ENCODE measurements around the gene DNAJB1.
"Not testable (repeated sequence)": the region's sequence is repeated elsewhere in the genome, so short reads cannot be mapped to it uniquely, and the experiment has no call there.

Gene DNAJB1

DNA sequence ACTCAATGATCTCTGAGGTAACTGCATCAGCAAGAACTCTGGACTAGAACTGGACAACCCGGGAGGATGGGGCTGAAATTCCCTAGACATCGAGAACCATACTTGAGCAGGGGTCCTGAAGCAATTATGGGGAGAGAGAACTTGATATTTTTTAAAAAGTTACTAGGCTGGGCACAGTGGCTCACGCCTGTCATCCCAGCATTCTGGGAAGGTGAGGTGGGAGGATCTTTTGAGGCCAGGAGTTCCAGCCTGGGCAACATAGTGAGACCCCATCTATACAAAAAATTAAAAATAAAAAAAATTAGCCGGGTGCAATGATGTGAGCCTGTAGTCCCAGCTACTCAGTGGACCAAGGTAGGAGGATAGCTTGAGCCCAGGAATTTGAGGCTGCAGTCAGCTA, 2.3 kb upstream of the DNAJB1 start:
- no peak for DNase-seq (ENCODE audit: low spot score)

DNA sequence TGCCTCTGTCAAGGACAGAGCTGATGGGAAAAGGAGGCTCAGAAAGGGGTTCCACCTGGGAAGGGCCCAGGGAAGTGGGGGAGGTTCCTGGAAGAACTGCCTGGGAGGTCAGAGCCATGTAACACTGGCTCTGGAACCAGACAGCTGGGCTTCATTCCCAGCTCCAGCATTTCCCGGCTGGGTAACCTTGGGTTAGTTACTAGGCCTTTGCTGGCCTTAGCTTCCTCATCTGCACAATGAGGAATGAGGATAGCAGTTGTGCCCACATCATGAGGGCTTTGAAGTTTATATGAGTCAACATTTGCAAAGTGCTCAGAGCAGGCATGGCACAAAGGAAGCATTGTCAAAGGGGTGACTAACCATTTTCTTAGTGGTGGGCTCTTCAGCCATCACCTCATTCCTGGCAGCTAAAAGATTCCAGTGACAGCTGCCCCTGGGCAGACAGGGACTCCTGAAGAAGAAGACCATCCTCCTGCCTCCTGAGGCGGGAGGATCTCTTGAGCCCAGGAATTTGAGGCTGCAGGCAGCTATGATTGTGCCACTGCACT, 1.7 kb upstream of the DNAJB1 start:
- DNase-seq (ENCODE audit: low spot score) = no peak

DNA sequence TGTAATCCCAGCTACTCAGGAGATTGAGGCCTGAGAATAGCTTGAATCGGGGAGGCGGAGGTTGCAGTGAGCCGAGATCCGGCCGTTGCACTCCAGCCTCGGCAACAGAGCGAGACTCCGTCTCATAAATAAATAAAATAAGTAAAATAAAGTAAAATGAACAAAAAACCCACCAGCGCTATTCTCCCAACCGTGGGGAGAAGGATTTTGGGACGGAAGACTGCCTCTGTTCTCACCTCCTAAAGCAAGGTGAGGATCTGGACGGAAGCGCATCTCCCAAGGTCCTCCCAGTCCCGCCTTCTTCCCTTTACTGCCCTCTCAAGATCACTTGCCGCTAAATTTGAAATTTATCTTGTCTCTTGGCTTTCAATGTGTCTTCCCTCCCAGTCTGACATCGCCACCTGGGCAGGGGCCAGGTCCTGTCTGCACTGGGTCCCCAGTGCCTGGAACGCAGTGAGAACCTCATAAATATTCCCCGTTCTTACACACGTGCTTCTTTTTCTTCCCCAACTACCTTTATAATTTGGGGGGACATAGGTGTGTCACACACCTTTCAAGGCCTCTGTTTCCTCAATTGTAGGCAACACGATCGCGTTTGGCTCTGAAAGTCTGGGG, 1.2 kb upstream of the DNAJB1 start:
- no peak for DNase-seq (ENCODE audit: low spot score)

DNA sequence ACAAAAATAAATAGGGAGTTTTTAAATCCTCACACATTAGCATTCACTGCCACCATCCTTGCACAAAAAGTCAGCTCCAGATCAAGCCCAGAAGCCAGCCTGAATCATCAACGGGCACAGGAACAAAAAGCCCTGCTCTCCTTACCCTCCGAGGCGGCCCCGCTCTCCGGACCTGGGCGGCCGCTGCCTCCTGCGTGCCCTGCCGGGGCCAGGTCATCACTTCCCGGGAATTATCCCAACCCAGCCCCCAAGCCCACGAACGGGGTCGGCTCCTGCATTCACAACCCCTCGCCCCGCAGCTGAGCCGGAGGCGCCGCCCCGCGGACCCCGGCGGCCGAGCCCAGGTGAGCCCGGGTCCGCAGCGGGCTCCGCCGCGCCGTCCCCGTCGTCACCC, 754 bp downstream of the DNAJB1 start:
- no peak for DNase-seq (ENCODE audit: low spot score)

DNA sequence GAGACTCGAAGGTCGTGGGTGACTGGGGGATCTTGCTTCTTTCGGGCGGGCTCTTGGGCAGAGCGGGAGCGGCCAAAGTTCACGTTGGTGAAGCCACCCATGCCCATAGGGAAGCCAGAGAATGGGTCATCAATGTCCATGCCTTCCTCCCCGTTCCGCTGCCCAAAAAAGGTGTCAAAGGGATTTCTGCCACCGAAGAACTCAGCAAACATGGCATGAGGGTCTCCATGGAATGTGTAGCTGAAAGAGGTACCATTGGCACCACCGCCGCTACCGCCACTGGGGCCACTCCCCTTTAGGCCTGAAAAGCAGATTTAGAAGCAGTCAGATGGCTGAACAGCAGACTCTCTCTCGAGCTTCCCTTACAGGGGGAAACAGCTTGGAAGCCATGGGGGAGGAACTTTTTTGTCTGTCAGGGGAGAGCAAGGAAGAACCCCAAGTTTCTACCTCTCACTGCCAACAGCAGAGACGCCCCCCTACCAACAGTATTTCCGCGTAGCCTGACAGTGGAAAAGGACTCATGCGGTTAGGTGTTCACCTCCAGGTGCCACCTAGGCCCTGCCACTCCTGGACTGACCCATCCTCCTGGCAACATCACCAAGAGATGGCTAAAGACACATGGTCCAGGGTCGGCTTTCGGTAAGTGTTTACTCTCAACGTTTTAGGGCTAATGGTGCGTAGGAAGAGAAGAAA, 1.3 kb downstream of the DNAJB1 start:
- DNase-seq (ENCODE audit: low spot score) = no peak

DNA sequence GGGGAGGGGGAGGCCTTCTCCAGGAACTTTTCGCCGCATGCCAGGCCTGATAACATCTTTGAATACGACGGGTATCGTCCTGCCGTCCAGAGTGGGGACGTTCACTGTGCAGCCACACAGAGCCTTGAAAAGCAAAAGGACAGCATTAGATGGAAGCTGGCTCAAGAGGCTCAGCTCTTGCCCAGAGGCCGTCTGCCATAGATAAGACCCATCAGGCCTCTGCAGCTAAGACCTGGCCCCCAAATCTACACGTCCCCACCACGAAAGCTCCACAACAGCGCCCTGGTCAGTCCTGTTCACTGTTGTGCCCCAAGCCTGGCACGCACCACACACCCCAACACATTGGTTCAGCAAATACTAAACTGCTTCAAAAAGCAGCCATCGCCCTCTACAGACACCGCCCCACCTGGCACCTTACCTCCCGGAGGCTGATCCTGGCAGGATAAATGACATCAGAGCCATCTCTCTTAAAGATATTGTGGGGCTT, 2.1 kb downstream of the DNAJB1 start:
- DNase-seq (ENCODE audit: low spot score) = no peak

DNA sequence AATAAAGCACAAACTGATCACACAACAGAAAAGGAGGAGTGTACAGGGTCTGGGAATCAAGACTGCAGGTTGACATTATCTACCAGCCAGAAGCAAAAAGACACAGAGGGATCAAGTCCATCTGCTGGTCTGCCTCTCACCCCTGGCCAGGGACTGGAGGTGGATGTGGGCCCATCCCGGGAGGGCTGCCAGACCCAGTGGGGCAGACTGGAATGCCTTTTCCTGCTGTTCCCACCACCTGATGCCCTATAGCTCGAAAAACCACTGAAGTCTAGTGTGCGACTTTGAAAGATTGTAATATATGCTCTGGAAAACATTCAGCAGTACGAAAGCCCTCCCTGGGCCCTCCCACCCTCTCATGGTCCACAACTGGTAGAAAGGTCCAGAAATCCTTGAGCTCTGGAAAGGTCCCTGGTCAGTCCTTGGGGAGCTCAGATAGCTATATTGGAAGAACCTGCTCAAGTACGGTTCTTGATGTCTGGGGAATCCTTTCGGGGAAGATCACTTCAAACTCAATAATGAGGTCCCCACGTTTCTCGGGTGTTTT, 2.6 kb downstream of the DNAJB1 start:
- DNase-seq (ENCODE audit: low spot score) = no peak

DNA sequence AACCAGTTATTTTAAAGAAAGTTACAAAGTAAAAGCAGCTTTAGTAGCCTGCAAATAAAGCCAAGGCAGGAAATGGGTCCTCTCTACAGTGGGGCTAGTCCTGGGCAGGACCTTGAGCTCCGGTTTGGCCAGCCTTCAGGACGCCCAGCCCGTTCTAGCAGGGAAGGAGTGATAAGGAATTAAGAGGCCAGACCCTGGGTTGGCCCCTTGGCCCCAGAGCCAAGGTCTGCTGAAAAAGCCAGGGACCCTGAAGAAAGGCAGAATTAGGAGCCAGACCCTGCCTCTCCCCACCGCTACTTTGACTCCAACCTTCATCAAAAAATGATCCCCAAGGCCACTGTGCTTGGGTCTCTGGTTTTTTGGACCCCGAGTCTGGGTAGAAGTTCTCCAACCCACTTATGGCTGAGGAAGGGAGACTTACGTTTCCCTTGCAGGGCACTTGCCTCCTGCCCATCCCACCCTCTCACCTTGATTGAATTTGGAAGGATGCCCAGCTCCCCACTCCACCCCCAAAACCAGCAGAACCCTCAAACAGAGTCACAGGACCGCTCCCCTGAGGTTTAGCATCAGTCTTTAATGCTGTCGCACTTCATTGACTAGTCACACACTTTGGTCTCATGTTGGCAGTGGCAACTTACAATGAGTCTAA, 3.9 kb downstream of the DNAJB1 start:
- no peak for DNase-seq (ENCODE audit: low spot score)

DNA sequence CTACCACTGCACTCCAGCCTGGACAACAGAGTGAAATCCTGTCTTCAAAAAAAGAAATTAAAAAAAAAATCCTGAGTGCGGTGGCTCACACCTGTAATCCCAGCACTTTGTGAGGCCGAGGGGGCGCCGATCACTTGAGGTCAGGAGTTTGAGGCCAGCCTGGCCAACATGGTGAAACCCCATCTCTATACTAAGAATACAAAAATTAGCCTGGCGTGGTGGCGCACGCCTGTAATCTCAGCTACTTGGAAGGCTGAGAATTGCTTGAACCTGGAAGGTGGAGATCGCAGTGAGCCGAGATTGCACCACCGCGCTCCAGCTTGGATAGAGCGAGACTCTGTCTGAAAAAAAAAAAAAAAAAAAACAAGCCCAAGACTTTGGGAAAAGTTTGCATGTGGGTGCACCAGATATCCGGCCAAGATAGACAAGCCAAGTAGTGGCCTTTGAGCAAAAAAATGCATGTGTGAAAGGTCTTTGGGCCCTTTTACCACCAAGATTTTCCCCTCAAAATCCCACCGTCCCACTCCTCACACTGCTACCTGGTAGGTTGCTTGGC, 5.7 kb downstream of the DNAJB1 start:
- DNase-seq (ENCODE audit: low spot score) = no peak

DNA sequence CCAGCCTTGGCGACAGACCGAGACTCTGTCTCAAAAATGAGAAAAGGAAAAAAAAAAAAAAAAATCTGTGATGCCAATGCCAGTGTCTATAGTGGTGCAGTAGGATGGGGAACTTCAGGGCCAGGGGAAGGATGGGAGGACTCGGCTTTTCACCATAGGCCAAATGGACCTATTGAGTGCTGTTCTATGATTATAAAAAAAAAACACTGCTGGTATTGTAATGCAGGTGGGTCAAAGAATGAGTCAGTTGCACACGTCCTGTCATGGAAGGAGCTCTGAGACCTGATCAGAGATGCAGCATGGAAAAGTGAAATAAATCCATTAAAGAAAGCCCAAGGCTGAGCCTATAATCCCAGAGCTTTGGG, 7.0 kb downstream of the DNAJB1 start:
- DNase-seq (ENCODE audit: low spot score) = no peak

DNA sequence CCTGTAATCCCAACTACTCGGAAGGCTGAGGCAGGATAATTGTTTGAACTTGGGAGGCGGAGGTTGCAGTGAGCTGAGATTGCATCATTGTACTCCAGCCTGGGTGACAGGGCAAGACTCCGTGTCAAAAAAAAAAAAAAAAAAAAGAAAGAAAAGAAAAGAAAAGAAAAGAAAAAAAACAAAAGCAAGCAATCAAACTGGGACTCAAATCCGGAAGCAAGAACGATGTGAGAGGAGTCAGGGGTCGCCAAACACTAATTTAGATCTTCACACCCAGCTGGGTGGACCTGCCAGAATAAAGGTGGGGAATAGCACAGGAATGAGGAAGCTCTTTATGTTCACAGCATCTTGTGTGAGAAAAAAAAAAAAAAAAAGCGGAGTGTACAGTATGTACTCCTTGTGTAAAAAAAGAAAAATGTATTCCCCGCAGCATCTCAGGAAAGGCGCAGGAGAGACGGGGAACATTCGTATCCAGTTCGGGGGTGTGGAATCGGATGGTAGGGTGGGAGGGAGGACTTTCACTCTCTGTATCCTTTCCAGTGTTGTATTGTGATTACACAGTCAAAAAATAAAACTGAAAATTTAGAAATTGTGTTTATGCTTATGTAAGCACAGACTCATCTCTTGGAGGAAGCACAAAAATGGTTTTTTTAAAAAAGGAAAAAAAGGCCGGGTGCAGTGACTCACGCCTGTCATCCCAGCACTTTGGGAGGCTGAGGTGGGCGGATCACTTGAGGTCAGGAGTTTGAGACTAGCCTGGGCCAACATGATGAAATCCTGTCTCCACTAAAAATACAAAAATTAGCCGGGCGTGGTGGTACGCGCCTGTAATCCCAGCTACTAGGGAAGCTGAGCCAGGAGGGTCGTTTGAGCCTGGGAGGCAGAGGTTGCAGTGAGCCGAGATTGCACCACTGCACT, 7.6 kb downstream of the DNAJB1 start:
- DNase-seq (ENCODE audit: low spot score) = no peak

DNA sequence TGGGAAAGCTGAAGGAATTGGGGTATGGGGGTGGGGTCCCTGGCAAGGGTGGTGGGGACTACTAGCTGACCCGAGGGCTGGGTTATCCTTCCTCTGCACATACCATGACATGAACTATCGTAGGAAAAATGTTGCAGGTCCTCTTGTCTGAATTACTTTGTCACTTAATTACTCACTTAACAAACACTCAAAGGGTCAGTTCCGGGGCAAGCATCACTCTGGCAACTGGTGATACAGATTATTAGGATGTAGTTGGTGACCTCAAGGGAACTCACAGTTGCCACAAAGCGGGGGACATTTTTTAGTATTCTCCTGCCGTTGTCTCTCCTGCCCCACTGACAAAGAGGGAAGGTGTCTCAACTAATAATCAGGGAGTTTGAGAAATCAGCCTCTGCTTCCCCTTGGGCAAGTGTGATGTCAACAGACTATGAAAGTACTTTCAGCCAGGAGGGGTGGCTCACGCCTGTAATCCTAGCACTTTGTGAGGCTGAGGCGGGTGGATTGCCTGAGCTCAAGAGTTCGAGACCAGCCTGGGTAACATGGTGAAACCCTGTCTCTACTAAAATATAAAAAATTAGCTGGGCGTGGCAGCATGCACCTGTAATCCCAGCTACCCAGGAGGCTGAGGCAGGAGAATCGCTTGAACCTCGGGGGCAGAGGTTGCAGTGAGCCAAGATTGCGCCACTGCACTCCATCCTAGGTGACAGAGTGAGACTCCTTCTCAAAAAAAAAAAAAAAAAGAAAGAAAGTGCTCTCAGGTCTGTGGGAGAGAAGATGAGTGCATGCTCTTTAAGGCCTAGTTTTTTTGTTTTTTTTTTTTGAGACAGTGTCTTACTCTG, 10.3 kb downstream of the DNAJB1 start:
- no peak for DNase-seq (ENCODE audit: low spot score)

DNA sequence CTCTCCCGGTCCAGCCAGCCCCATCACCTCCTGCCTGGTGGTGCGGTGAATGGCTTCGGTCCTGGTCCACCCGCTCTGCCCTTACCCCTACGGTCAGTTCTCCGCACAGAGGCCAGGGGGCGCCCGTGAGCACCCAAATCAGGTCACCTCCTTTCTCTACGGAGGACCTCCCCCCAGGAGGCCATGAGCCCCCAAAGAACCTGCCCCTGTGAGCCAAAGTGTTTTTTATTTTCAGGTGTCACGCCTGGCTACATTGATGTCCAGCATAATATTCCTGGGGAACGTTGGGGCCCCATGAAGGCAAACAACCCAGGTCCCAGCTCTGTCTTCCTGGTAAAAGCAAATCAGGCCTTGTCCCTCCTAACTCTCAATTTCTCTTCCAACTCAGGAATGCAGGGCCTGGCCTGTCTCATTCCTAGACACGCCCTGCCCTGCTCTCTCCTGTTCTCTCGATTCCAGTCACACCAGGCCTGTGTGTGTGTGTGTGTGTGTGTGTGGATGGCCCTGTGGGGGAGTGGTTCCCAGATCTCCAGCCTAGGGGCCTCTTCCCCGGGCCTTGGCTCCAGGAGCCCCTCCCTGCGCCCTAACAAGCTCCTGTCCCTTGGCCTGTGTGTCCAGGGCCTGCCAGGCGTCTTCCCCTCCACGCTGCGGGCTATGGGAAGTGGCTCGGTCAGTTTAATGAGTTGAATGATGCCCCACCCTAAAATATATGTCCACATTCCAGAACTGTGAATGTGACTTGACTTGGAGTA, 12.5 kb downstream of the DNAJB1 start:
- DNase-seq (ENCODE audit: low spot score) = peak; percentile 74

DNA sequence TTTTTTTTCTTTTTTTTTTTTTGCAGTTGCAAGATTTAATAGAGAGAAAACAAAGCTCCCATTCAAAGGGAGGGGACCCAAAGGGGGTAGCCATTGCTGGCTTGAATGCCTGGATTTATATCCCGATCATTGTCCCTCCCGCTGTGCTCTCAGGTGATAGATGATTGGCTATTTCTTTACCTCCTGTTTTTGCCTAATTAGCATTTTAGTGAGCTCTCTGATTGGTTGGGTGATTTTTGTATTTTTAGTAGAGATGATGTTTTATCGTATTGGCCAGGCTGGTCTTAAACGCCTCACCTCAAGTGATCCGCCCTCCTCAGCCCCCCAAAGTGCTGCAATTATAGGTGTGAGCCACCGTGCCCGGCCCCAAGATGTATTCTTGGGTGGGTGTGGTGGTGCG, 13.6 kb downstream of the DNAJB1 start:
- DNase-seq (ENCODE audit: low spot score) = not testable (repeated sequence)

DNA sequence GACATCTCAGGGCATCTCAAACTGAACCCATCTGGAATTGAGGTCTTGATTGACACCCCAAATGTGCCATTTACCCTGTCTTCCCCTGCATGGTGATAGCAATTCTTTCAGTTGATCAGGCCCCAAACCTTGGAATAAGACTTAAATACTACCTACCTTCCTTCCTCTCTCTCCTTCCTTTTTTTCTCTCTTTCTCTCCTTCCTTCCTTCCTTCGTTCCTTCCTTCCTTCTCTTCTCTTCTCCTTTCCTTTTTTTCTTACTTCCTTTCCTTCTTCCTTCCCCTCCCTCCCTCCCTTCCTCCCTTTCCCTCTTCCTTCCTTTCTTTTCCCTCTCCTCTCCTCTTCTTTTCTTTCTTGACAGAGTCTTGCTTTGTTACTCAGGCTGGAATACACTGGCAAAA, 14.9 kb downstream of the DNAJB1 start:
- DNase-seq (ENCODE audit: low spot score) = no peak

DNA sequence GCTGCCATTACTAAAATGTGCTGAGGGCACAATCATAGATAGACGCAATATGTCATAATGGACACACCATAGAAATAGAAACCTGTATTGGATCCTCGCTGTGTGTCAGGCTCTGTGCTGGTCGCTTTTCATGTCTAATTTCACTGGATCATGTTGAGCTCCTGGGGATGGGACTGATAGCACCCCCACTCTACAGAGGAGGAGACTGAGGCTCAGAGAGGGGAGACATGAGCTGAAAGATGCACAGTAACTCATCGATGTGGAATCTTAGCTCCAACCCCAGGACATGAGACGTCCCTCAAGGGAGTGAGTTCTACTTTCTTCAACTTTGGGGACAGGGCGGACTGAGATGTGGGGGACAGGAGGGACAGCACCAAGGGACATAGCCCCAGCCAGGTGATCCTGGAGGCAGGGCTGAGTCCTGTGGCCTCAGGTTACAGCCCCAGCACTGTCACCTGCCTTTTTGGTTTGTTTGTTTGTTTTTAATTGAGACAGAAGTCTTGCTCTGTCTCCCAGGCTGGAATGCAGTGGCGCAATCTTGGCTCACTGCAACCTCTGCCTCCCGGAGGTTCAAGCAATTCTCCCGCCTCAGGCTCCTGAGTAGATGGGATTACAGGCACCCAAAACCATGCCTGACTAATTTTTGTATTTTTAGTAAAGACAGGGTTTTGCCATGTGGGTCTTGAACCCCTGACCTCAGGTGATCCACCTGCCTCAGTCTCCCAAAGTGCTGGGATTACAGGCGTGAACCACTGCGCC, 15.7 kb downstream of the DNAJB1 start:
- no peak for DNase-seq (ENCODE audit: low spot score)

DNA sequence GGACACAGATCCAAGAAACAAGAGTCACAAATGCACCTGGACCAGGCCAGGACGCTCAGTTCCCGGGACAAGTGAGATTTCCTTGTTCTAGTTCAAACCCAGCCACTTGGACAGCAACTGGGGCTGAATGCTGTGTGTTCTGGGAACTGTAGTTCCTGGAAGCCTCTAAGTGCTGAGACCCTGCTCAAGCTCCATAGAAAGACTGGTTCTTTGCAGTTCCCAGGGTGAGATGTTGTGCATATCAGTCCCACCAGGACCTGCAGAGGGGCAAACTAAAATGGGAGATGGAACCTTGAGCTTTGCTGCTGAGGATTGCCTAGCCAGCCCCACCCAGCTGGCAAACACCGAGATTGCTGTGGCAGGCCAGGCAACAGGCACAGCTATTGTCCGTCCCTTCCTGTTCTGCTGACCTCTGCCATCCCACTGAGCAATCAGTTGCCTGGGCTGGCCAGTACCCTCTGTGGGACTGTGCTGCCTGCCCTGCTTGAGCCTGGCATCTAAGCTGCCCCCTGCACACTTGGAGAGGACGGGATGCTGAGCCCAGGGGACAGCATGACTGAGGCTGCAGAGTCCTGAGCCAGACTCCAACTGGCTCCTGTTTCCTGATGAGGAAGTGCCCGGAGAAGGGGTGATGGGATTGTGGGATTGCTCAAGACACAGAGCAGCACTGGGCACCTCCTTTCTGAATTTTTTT, 20.8 kb downstream of the DNAJB1 start:
- DNase-seq (ENCODE audit: low spot score) = no peak

DNA sequence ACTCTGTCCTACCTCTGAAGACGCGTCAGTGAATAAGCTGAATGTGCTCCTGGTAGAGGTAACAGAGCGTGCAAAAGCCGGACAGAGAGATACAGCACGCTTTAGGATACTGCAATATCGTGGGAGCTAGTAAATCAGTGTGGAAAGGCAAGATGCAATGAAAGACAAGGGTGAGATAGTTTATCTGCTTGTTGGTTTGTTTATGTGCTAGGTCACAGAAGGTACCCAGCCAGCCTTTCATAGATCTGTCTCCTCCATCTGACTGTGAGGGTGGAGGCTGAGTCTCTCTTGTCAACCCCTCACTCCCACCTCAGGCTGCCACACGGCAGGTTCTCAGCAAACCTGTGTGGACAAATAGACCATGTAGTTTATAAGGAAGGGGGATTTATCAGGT, 21.4 kb downstream of the DNAJB1 start:
- no peak for DNase-seq (ENCODE audit: low spot score)

All from activated CD4-positive, alpha-beta T cell treated with anti-CD3 and anti-CD28 coated beads, Interleukin-2, Interleukin-4, amounts not matched to agents 100 ng/mL and 50 ng/mL, durations not matched to agents 16 hours and 8 hours (primary cell).